CD4-positive, alpha-beta T cell treated with Interferon gamma for 1 hour (primary cell): ENCODE data around the gene WNT5A.
A peak's percentile ranks its signal among the peaks of the same experiment; 100 is the strongest.
"Not testable (repeated sequence)": the region's sequence is repeated elsewhere in the genome, so short reads cannot be mapped to it uniquely, and the experiment has no call there.

Experiments
- DNase-seq: peaks from one replicate; pipeline ENCODE4 v3.0.0-alpha.2; 2020

WNT5A gene

GRCh38 chr3:55505102-55505501 lies 18.0 kb upstream of the WNT5A start:
- DNase-seq = not testable (repeated sequence)

GRCh38 chr3:55501905-55502304 lies 14.8 kb upstream of the WNT5A start:
- no peak for DNase-seq

GRCh38 chr3:55500555-55501330 lies 13.6 kb upstream of the WNT5A start:
- no peak for DNase-seq

GRCh38 chr3:55498520-55498919 lies 11.4 kb upstream of the WNT5A start:
- no peak for DNase-seq

- DNase-seq = no peak
These were observed 10.1 kb upstream of the WNT5A start for GRCh38 chr3:55497250-55497649.

- DNase-seq = no peak
These were observed 7.9 kb upstream of the WNT5A start for GRCh38 chr3:55494976-55495375.

GRCh38 chr3:55492976-55493375 lies 5.9 kb upstream of the WNT5A start:
- no peak for DNase-seq

- DNase-seq = no peak
These were observed 4.2 kb upstream of the WNT5A start for GRCh38 chr3:55491296-55491816.

GRCh38 chr3:55490276-55490913 lies 3.3 kb upstream of the WNT5A start:
- DNase-seq = no peak

- no peak for DNase-seq
These were observed 2.7 kb upstream of the WNT5A start for GRCh38 chr3:55489798-55490132.

- peak; percentile 14 for DNase-seq
These were observed 1.4 kb upstream of the WNT5A start for GRCh38 chr3:55488398-55489055.

- DNase-seq = no peak
These were observed 505 bp upstream of the WNT5A start for GRCh38 chr3:55487381-55488241.

GRCh38 chr3:55486101-55486856 lies 827 bp downstream of the WNT5A start:
- DNase-seq = no peak

- DNase-seq = peak; percentile 20
These were observed 2.0 kb downstream of the WNT5A start for GRCh38 chr3:55484801-55485791.

GRCh38 chr3:55484191-55484689 lies 2.9 kb downstream of the WNT5A start:
- no peak for DNase-seq

- no peak for DNase-seq
These were observed 3.7 kb downstream of the WNT5A start for GRCh38 chr3:55483196-55484095.

- no peak for DNase-seq
These were observed 4.5 kb downstream of the WNT5A start for GRCh38 chr3:55482496-55483195.

- no peak for DNase-seq
These were observed 5.2 kb downstream of the WNT5A start for GRCh38 chr3:55481744-55482495.
